IPS DF 4.7 (cell line): ENCODE measurements around the gene GPBP1.
"Not testable (repeated sequence)": the region's sequence is repeated elsewhere in the genome, so short reads cannot be mapped to it uniquely, and the experiment has no call there.

ENCODE experiments used
- DNase-seq: peaks from one replicate; pipeline ENCODE4 v3.0.0-alpha.2; 2013; ENCODE audit warnings: low spot score; ENCODE audit errors: extremely low read depth

The GPBP1 gene

GRCh38 chr5:57177479-57178156 is 3.8 kb downstream of the GPBP1 start:
- DNase-seq: no peak

GRCh38 chr5:57178238-57178637 is 4.4 kb downstream of the GPBP1 start:
- not testable (repeated sequence) for DNase-seq

- no peak for DNase-seq
These were observed 5.7 kb downstream of the GPBP1 start for GRCh38 chr5:57179262-57180200.

GRCh38 chr5:57181154-57181553 is 7.3 kb downstream of the GPBP1 start:
- no peak for DNase-seq

GRCh38 chr5:57184322-57184721 is 10.5 kb downstream of the GPBP1 start:
- no peak for DNase-seq

- DNase-seq: no peak
These were observed 11.5 kb downstream of the GPBP1 start for GRCh38 chr5:57185313-57185712.

- no peak for DNase-seq
These were observed 12.3 kb downstream of the GPBP1 start for GRCh38 chr5:57186194-57186593.

GRCh38 chr5:57187977-57188376 is 14.1 kb downstream of the GPBP1 start:
- not testable (repeated sequence) for DNase-seq

- DNase-seq: no peak
These were observed 15.7 kb downstream of the GPBP1 start for GRCh38 chr5:57189515-57189914.

- DNase-seq: no peak
These were observed 16.7 kb downstream of the GPBP1 start for GRCh38 chr5:57190593-57190992.

GRCh38 chr5:57191163-57191562 is 17.3 kb downstream of the GPBP1 start:
- DNase-seq: no peak

GRCh38 chr5:57191986-57192385 is 18.1 kb downstream of the GPBP1 start:
- DNase-seq: no peak

GRCh38 chr5:57192832-57193231 is 19.0 kb downstream of the GPBP1 start:
- DNase-seq: not testable (repeated sequence)

- DNase-seq: no peak
These were observed 20.0 kb downstream of the GPBP1 start for GRCh38 chr5:57193757-57194413.

- DNase-seq: no peak
These were observed 20.8 kb downstream of the GPBP1 start for GRCh38 chr5:57194653-57195052.

GRCh38 chr5:57195060-57195459 is 21.2 kb downstream of the GPBP1 start:
- DNase-seq: no peak

GRCh38 chr5:57199866-57200265 is 26.0 kb downstream of the GPBP1 start:
- no peak for DNase-seq

- no peak for DNase-seq
These were observed 29.0 kb downstream of the GPBP1 start for GRCh38 chr5:57202811-57203210.

GRCh38 chr5:57207007-57207653 is 33.3 kb downstream of the GPBP1 start:
- DNase-seq: no peak

- DNase-seq: no peak
These were observed 33.8 kb downstream of the GPBP1 start for GRCh38 chr5:57207681-57208080.

GRCh38 chr5:57209316-57210040 is 35.6 kb downstream of the GPBP1 start:
- DNase-seq: no peak
